AG09309 (cell line): ENCODE measurements around the gene CALHM1.

ENCODE experiments used
- DNase-seq: peaks from one replicate; pipeline ENCODE4 v3.0.0-alpha.2; 2010; ENCODE audit warnings: low read depth
- H3K4me3 ChIP-seq: 2 replicates; pipeline ENCODE4 v1.5.1; 2011; ENCODE audit warnings: mild to moderate bottlenecking, low read depth, low read length, moderate library complexity; ENCODE audit not compliant: control insufficient read depth
- CTCF ChIP-seq: IDR thresholded peaks from 2 replicates; pipeline ENCODE4 v1.5.1; 2011; ENCODE audit warnings: mild to moderate bottlenecking, low read depth, low read length, inconsistent platforms; ENCODE audit not compliant: insufficient read depth, control insufficient read depth; ENCODE audit errors: missing control alignments

Gene CALHM1

DNA sequence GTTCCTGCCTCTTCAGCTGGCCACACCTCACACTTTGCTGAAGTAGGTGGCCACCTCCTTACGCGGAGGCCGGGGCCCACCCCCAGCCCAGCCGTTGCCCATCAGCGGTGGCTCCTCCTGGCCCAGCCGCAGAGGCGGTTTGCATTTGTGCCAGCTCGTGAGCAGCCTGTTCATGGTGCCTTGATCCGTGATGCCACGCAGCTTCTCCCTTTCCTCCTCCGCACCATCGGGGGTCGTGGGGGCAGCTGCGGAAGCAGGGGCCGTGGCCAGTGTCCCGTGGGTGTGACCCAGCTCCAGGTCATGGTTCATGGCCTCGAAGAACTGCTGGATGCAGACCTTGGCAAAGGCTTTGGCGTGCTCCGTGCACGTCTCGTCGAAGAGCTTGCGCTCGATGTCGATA is 3.5 kb downstream of the CALHM1 start:
- no peak for TF ChIP-seq CTCF
- no peak for DNase-seq
- H3K4me3 ChIP-seq, result no peak overlapping the region

- H3K4me3 ChIP-seq, result no peak overlapping the region
- TF ChIP-seq CTCF, result no peak
- no peak for DNase-seq
These were observed 4.7 kb downstream of the CALHM1 start for GRCh38 chr10:103454026-103454425.

- no peak for TF ChIP-seq CTCF
- no peak for DNase-seq
- peak overlapping the region; percentile 96 for H3K4me3 ChIP-seq
These were observed 6.0 kb downstream of the CALHM1 start for GRCh38 chr10:103452506-103453230.

DNA sequence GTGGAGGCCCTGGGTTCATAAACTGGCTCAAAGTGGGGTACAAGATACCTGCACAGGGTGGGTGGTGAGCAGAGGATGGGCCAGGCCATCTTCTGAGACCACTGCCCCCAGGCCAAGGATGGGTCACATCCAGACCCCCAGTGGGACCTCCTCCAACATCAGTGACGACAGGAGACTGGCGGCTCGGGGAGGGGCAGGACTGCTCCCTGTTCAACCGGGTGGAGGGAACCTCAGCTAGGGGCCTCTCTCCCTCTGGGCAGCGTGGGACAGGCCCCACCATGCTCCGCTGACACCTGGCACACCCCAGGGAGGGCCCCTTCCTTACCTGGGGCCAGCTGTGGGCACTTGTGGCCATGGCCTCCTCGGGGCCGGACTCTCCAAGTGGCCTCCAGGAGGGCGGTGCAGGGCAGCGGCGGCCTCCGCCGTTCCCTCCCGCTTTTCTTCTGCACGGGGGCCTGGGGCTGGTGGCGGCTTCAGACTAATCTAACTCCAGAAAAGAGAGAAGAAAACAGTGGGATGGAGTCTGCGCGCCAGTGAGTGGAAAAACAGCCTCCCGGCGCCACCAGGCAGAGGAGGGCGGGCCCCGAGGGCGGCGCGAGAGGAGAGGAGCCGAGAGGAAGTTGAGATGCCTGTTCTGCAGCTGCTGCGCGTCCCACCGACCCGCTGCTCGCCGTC is 6.7 kb downstream of the CALHM1 start, which contains the start of gene CALHM2:
TSS of gene CALHM2 (minus strand) at position 540 of the 675 bp plus-strand sequence. CDS start 2,429 bp downstream, outside the sequence.
- TF ChIP-seq CTCF, result no peak
- DNase-seq, result no peak
- peak within 1 kb of the TSS; percentile 96 for H3K4me3 ChIP-seq

DNA sequence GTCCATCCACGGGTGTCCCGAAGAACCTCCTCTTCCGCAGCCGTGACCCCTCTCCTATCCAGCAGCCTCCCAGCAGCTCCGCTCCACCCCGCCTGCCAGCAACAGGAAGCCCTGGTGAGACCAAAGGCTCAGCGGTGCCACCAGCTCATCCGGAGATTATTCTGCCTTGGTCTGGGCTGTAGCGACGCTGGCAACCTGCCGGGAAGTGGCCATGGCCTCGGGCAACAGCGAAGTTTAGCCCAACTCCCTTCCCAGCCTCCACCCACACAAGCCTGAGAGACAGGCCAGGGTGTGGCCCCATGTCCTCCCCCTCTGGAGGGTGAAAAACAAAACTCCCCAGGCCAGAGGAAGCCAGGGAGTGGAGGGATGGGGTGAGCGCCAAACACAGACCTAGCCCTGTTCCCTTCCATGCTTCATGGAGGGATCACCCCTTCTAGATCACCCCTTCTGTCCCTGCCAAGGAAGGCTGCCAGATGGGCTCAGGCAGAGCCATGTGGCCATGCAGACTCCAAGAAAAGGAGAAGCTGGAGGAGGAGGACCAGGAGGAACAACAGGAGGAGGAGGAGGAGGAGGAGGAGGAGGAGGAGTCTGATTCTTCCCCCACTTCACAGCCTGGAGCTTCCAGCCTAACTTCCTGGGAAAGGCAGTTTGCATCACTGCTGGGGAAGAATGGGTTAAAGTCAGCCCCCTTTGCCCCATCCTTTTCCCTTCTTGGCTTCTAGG is 7.4 kb downstream of the CALHM1 start:
- DNase-seq, result no peak
- no peak for TF ChIP-seq CTCF
- peak overlapping the region; percentile 96 for H3K4me3 ChIP-seq

DNA sequence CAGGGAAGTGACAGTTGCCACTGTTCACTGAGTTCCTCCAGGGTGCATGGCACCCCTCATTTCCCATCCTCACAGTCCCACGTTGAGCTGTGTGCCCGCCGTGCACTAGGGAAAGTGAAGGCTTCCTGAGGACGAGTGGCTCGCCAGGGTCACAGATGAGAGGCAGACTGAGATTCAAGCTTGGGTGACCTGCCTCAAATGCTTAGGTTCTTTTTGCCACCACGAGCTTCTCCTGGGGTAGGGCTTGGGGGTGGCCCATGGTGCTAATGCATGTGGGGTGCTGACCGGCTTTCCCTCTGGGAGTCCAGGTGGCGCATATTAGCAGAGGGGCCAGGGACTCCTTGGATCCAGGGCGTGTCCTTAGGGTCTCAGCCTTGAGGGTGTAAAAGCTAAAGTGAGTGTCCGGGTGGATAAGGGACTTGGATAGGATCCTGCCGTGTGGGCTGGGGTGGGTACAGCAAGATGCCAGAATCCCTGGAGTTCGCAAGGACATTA is 8.5 kb downstream of the CALHM1 start:
- TF ChIP-seq CTCF, result no peak
- peak overlapping the region; percentile 96 for H3K4me3 ChIP-seq
- no peak for DNase-seq
